GM12878 (cell line): Measurements from ENCODE around the gene LMCD1. TPM values are rescaled to one million over a fixed set of nuclear protein-coding genes. Genes with fewer than 3 reads are reported as not detected.

Source experiments
- ATAC-seq: fragments of 200-7000 bp; cut with Tn5 transposase; 3 replicates; pipeline ENCODE4 v1.9.1; 2020; ENCODE audit warnings: mild to moderate bottlenecking, moderate library complexity
- BruUV-seq: library from RNA; stranded (reverse); fragments of 400-500 nt; replicated peaks from 2 replicates; lab custom pipeline; 2021; lab: Mats Ljungman, UMichigan
- CTCF ChIA-PET: fragments of 300-600 bp; sonication (Branson Sonifier 250); formaldehyde crosslinking; extraction: SDS; loops from one replicate; lab custom pipeline; 2021; ENCODE audit warnings: inconsistent platforms; lab: Yijun Ruan, JAX
- POLR2A ChIA-PET: fragments of 350-600 bp; formaldehyde crosslinking; extraction: SDS; loops from one replicate; lab custom pipeline; 2021; ENCODE audit warnings: inconsistent platforms; lab: Charles Lee
- RAD21 ChIA-PET: fragments of 300-600 bp; sonication (Branson Sonifier 250); formaldehyde crosslinking; loops from one replicate; lab custom pipeline; 2023; ENCODE audit warnings: antibody characterized with exemption; ENCODE audit not compliant: unreplicated experiment; lab: Charles Lee
- SMC1A ChIA-PET: fragments of 300-600 bp; sonication (Branson Sonifier 250); formaldehyde crosslinking; loops from one replicate; lab custom pipeline; 2023; ENCODE audit not compliant: unreplicated experiment, uncharacterized antibody; lab: Charles Lee
- DNase-seq: peaks from one replicate; pipeline ENCODE4 v3.0.0-alpha.2; 2011; ENCODE audit warnings: low read depth, low spot score
- FAIRE-seq: peaks from 3 replicates; lab custom pipeline; 2011; peaks lifted over from hg19 to GRCh38; lab: Jason Lieb, UNC
- H2AFZ ChIP-seq: 2 replicates; pipeline ENCODE4 v1.6.0; 2011; ENCODE audit warnings: low read depth, low read length, control low read depth; ENCODE audit not compliant: control insufficient read depth
- H3K27ac ChIP-seq: 2 replicates; pipeline ENCODE4 v1.5.1; 2011; ENCODE audit warnings: control low read depth; ENCODE audit not compliant: control insufficient read depth, insufficient read depth
- H3K27me3 ChIP-seq, 2 experiments: replicated peaks in 1 of 2; 2 replicates each; pipeline versions ENCODE4 v1.6.0 to v1.6.1; 2011; ENCODE audit warnings: low read length in 1 of 2; ENCODE audit not compliant: control insufficient read depth in 2 of 2, insufficient read depth in 2 of 2
- H3K36me3 ChIP-seq, 2 experiments: 2 replicates each; pipeline ENCODE4 v1.5.1; 2011; ENCODE audit warnings: low read length in 1 of 2; ENCODE audit not compliant: control insufficient read depth in 2 of 2, insufficient read depth in 2 of 2
- H3K4me1 ChIP-seq: 2 replicates; pipeline ENCODE4 v1.6.1; 2011; ENCODE audit warnings: mild to moderate bottlenecking, low read length, moderate library complexity, mixed read lengths; ENCODE audit not compliant: control insufficient read depth, insufficient read depth
- H3K4me2 ChIP-seq: 2 replicates; pipeline ENCODE4 v1.6.0; 2011; ENCODE audit warnings: control low read depth; ENCODE audit not compliant: control insufficient read depth, insufficient read depth
- H3K4me3 ChIP-seq: fragments of 200-600 bp; sonication (generic); 2 replicates; pipeline ENCODE4 v1.5.1; 2016
- H3K79me2 ChIP-seq: 2 replicates; pipeline ENCODE4 v1.6.0; 2011; ENCODE audit warnings: low read length; ENCODE audit not compliant: control insufficient read depth, insufficient read depth
- H3K9ac ChIP-seq: 2 replicates; pipeline ENCODE4 v1.8.0; 2011; ENCODE audit warnings: low read length, control low read depth, mixed read lengths; ENCODE audit not compliant: control insufficient read depth, insufficient read depth
- H3K9me3 ChIP-seq: replicated peaks from 3 replicates; pipeline ENCODE4 v1.5.1; 2011; ENCODE audit warnings: mild to moderate bottlenecking, low read length; ENCODE audit not compliant: control insufficient read depth, insufficient read depth
- H4K20me1 ChIP-seq: 2 replicates; pipeline ENCODE4 v1.6.0; 2011; ENCODE audit not compliant: control insufficient read depth, insufficient read depth
- BRCA1 ChIP-seq: IDR thresholded peaks from 2 replicates; pipeline ENCODE4 v1.6.1; 2011; ENCODE audit warnings: low read depth, low read length, improper control_type of control experiment
- HCFC1 ChIP-seq: fragments of 150-350 bp; IDR thresholded peaks from 2 replicates; pipeline ENCODE4 v1.6.1; 2014; ENCODE audit warnings: low read length
- NFXL1 ChIP-seq: fragments of 450-650 bp; IDR thresholded peaks from 2 replicates; pipeline ENCODE4 v1.6.1; 2017; ENCODE audit warnings: antibody characterized with exemption, mild to moderate bottlenecking, borderline replicate concordance
- RB1 ChIP-seq: fragments of 450-650 bp; formaldehyde crosslinking; IDR thresholded peaks from 2 replicates; pipeline ENCODE4 v1.6.1; 2017; ENCODE audit warnings: mild to moderate bottlenecking, borderline replicate concordance
- RFX5 ChIP-seq: IDR thresholded peaks from 2 replicates; pipeline ENCODE4 v1.6.1; 2011; ENCODE audit warnings: low read depth, low read length, improper control_type of control experiment
- SMC3 ChIP-seq: IDR thresholded peaks from 2 replicates; pipeline ENCODE4 v1.6.1; 2011; ENCODE audit warnings: low read length, improper control_type of control experiment, borderline replicate concordance
- YBX1 ChIP-seq: fragments of 450-650 bp; IDR thresholded peaks from 2 replicates; pipeline ENCODE4 v1.6.1; 2016; ENCODE audit warnings: antibody characterized with exemption
- ZNF24 ChIP-seq: fragments of 450-650 bp; IDR thresholded peaks from 2 replicates; pipeline ENCODE4 v1.6.1; 2017; ENCODE audit warnings: antibody characterized with exemption, mild to moderate bottlenecking
- WGBS: methylation state at CpG from one replicate; pipeline ENCODE4 v1.1.6; 2016; ENCODE audit warnings: low lambda C conversion rate; ENCODE audit not compliant: insufficient replicate concordance, insufficient coverage; ENCODE audit errors: missing lambda C conversion rate; 5-methylcytosine and 5-hydroxymethylcytosine counted together
- in situ Hi-C: fragments of 300-500 bp; cut with MboI; formaldehyde crosslinking; loops from 9 replicates; pipeline ENCODE4 v1.14.3; 2018; ENCODE audit warnings: mixed read lengths
- intact Hi-C: fragments of 100-400 bp; cut with micrococcal nuclease; formaldehyde crosslinking; loops from one replicate; pipeline ENCODE4 v1.14.2; 2022; ENCODE audit not compliant: unreplicated experiment
- polyA plus RNA-seq, 11 experiments: library from polyadenylated mRNA; depleted of rRNA in 4 of 11; unstranded in 6 of 11; stranded (reverse) in 5 of 11; fragments of >200 nt; fragmentation: Nextera tagmentation in 4 of 11; fragmentation: Illumina TruSeq in 1 of 11; extraction: Ambion mirVana in 4 of 11; extraction: Trizol in 1 of 11; gene quantifications; 1 replicate in 1 of 11; 2 replicates in 10 of 11; pipeline versions ENCODE4 v1.2.1 to v1.2.3, GENCODE V29; 2011 to 2016; ENCODE audit warnings: inconsistent platforms in 2 of 11, missing spikeins in 2 of 11, low read depth in 1 of 11
- total RNA-seq, 4 experiments: library from RNA; depleted of rRNA in 3 of 4; stranded (reverse); fragments of >200 nt in 3 of 4; fragmentation: Illumina TruSeq in 1 of 4; extraction: Trizol in 1 of 4; gene quantifications; 2 replicates each; pipeline versions ENCODE4 v1.2.1 to v1.2.3, GENCODE V29; 2013 to 2021
- TF ChIP-seq, protein P1 (sequence below): fragments of 450-650 bp; IDR thresholded peaks from 2 replicates; pipeline ENCODE4 v1.6.1; 2014; ENCODE audit warnings: mild to moderate bottlenecking
- TF ChIP-seq, protein P2 (sequence below): fragments of 150-350 bp; IDR thresholded peaks from 2 replicates; pipeline ENCODE4 v1.6.1; 2016; ENCODE audit warnings: low read depth, low read length
- TF ChIP-seq, protein P3 (sequence below): fragments of 450-650 bp; IDR thresholded peaks from 2 replicates; pipeline ENCODE4 v1.6.1; 2017; ENCODE audit warnings: mild to moderate bottlenecking, low read depth, inconsistent platforms; ENCODE audit not compliant: poor library complexity, severe bottlenecking
- TF ChIP-seq, protein P4 (sequence below): fragments of 450-650 bp; IDR thresholded peaks from 2 replicates; pipeline ENCODE4 v1.6.1; 2018; ENCODE audit warnings: mild to moderate bottlenecking, low read depth, moderate library complexity; ENCODE audit not compliant: partially characterized antibody

The LMCD1 gene
- total and polyA plus RNA-seq, 10 of the 15 experiments (the other 5 are each of a cell fraction or from before 2014, with no cell fraction given): 0.27 to 6.4 (median 1.7) TPM

GRCh38 chr3:8500319-8500988, 1.2 kb upstream of the LMCD1 start:
- no peak for ATAC-seq
- ChIA-PET RAD21 (interaction anchor here (1.1 to 1.7 kb wide), 3 partner anchors 13 to 44 kb away, joined by 3 to 6 read pairs (median 4); no protein-coding TSS in a partner anchor), CTCF (interaction anchor here (0.9 to 1.4 kb wide), 6 partner anchors 8 to 181 kb away, joined by 3 to 4 read pairs (median 3); no protein-coding TSS in a partner anchor), SMC1A (interaction anchor here (1.1 to 1.4 kb wide), 2 partner anchors 12 to 79 kb away, joined by 4 to 7 read pairs; no protein-coding TSS in a partner anchor), POLR2A (interaction anchor here (0.6 to 1.1 kb wide), 3 partner anchors 27 to 362 kb away, joined by 3 to 6 read pairs (median 3); no protein-coding TSS in a partner anchor)
- BruUV-seq: no TSS peak
- H3K9ac ChIP-seq: no peak overlapping the region
- H3K79me2 ChIP-seq: no peaks in the 10 kb centered on the region
- WGBS: 55% methylated on average over 11 of the region's 11 CpGs
- no peak for DNase-seq
- H3K27ac ChIP-seq: no peak overlapping the region
- intact Hi-C loops: loop anchor here (5.0 kb wide), 1 partner anchor 167 kb away; no protein-coding TSS in a partner anchor
- no peak overlapping the region for H3K4me3 ChIP-seq
- H3K27me3 ChIP-seq: peaks cover 0 to 2% of the 10 kb centered on the region in 2 experiments; a peak in 1 of 4 replicates
- H3K4me2 ChIP-seq: no peak overlapping the region
- peaks cover 13% of the 10 kb centered on the region for H3K4me1 ChIP-seq
- H3K9me3 ChIP-seq: no peaks in the 10 kb centered on the region
- H2AFZ ChIP-seq: no peak overlapping the region
- in situ Hi-C loops: no loop called here
- FAIRE-seq: no peak
- no peaks in the 10 kb centered on the region for H3K36me3 ChIP-seq
- H4K20me1 ChIP-seq: no peaks in the 10 kb centered on the region
- TF ChIP-seq BRCA1: no peak
- no peak for TF ChIP-seq HCFC1
- TF ChIP-seq, protein P1, sequence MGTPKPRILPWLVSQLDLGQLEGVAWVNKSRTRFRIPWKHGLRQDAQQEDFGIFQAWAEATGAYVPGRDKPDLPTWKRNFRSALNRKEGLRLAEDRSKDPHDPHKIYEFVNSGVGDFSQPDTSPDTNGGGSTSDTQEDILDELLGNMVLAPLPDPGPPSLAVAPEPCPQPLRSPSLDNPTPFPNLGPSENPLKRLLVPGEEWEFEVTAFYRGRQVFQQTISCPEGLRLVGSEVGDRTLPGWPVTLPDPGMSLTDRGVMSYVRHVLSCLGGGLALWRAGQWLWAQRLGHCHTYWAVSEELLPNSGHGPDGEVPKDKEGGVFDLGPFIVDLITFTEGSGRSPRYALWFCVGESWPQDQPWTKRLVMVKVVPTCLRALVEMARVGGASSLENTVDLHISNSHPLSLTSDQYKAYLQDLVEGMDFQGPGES: no peak
- no peak for TF ChIP-seq ZNF24
- TF ChIP-seq, protein P2, sequence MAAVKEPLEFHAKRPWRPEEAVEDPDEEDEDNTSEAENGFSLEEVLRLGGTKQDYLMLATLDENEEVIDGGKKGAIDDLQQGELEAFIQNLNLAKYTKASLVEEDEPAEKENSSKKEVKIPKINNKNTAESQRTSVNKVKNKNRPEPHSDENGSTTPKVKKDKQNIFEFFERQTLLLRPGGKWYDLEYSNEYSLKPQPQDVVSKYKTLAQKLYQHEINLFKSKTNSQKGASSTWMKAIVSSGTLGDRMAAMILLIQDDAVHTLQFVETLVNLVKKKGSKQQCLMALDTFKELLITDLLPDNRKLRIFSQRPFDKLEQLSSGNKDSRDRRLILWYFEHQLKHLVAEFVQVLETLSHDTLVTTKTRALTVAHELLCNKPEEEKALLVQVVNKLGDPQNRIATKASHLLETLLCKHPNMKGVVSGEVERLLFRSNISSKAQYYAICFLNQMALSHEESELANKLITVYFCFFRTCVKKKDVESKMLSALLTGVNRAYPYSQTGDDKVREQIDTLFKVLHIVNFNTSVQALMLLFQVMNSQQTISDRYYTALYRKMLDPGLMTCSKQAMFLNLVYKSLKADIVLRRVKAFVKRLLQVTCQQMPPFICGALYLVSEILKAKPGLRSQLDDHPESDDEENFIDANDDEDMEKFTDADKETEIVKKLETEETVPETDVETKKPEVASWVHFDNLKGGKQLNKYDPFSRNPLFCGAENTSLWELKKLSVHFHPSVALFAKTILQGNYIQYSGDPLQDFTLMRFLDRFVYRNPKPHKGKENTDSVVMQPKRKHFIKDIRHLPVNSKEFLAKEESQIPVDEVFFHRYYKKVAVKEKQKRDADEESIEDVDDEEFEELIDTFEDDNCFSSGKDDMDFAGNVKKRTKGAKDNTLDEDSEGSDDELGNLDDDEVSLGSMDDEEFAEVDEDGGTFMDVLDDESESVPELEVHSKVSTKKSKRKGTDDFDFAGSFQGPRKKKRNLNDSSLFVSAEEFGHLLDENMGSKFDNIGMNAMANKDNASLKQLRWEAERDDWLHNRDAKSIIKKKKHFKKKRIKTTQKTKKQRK: no peak
- TF ChIP-seq SMC3: no peak
- no peak for TF ChIP-seq RFX5
- TF ChIP-seq RB1: no peak
- no peak for TF ChIP-seq YBX1
- TF ChIP-seq, protein P3, sequence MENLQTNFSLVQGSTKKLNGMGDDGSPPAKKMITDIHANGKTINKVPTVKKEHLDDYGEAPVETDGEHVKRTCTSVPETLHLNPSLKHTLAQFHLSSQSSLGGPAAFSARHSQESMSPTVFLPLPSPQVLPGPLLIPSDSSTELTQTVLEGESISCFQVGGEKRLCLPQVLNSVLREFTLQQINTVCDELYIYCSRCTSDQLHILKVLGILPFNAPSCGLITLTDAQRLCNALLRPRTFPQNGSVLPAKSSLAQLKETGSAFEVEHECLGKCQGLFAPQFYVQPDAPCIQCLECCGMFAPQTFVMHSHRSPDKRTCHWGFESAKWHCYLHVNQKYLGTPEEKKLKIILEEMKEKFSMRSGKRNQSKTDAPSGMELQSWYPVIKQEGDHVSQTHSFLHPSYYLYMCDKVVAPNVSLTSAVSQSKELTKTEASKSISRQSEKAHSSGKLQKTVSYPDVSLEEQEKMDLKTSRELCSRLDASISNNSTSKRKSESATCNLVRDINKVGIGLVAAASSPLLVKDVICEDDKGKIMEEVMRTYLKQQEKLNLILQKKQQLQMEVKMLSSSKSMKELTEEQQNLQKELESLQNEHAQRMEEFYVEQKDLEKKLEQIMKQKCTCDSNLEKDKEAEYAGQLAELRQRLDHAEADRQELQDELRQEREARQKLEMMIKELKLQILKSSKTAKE: no peak
- TF ChIP-seq, protein P4, sequence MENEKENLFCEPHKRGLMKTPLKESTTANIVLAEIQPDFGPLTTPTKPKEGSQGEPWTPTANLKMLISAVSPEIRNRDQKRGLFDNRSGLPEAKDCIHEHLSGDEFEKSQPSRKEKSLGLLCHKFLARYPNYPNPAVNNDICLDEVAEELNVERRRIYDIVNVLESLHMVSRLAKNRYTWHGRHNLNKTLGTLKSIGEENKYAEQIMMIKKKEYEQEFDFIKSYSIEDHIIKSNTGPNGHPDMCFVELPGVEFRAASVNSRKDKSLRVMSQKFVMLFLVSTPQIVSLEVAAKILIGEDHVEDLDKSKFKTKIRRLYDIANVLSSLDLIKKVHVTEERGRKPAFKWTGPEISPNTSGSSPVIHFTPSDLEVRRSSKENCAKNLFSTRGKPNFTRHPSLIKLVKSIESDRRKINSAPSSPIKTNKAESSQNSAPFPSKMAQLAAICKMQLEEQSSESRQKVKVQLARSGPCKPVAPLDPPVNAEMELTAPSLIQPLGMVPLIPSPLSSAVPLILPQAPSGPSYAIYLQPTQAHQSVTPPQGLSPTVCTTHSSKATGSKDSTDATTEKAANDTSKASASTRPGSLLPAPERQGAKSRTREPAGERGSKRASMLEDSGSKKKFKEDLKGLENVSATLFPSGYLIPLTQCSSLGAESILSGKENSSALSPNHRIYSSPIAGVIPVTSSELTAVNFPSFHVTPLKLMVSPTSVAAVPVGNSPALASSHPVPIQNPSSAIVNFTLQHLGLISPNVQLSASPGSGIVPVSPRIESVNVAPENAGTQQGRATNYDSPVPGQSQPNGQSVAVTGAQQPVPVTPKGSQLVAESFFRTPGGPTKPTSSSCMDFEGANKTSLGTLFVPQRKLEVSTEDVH: no peak
- no peak for TF ChIP-seq NFXL1
